PFSK-1 (cell line): ENCODE results near the gene DGCR2.

ENCODE experiments used
- FOXP2 ChIP-seq: optimal IDR thresholded peaks from 2 replicates; pipeline ENCODE3; 2011; ENCODE audit warnings: borderline replicate concordance, control low read depth, inconsistent platforms; ENCODE audit not compliant: insufficient read depth; ENCODE audit errors: extremely low read length, extremely low read depth
- REST ChIP-seq, 2 experiments: IDR thresholded peaks; 2 replicates each; pipeline versions ENCODE4 v1.6.1 to v1.8.0; 2011 to 2012; ENCODE audit warnings: low read depth in 2 of 2, low read length in 2 of 2, control low read depth in 1 of 2, inconsistent platforms in 1 of 2, mild to moderate bottlenecking in 1 of 2, moderate library complexity in 1 of 2; ENCODE audit not compliant: insufficient read depth in 1 of 2
- SIN3A ChIP-seq: IDR thresholded peaks from 2 replicates; pipeline ENCODE4 v1.6.1; 2012; ENCODE audit warnings: mild to moderate bottlenecking, low read length, moderate library complexity, borderline replicate concordance; ENCODE audit not compliant: insufficient read depth
- TAF1 ChIP-seq: IDR thresholded peaks from 2 replicates; pipeline ENCODE4 v1.6.1; 2012; ENCODE audit warnings: low read length, control low read depth, borderline replicate concordance; ENCODE audit not compliant: insufficient read depth

- TF ChIP-seq REST (IDR thresholded peaks at IDR 0.05; ENCODE audit: insufficient read depth in 1 of 2, low read depth in 2 of 2, low read length in 2 of 2) = no peak
- TF ChIP-seq TAF1 = no peak
- TF ChIP-seq FOXP2 = no peak
- no peak for TF ChIP-seq SIN3A
Measured at GRCh38 chr22:19105867-19106802, 16.1 kb downstream of the DGCR2 start.
